Measurements from ENCODE around the gene RBM42.
"Not testable (repeated sequence)": the region's sequence is repeated elsewhere in the genome, so short reads cannot be mapped to it uniquely, and the experiment has no call there.

The RBM42 gene

DNA sequence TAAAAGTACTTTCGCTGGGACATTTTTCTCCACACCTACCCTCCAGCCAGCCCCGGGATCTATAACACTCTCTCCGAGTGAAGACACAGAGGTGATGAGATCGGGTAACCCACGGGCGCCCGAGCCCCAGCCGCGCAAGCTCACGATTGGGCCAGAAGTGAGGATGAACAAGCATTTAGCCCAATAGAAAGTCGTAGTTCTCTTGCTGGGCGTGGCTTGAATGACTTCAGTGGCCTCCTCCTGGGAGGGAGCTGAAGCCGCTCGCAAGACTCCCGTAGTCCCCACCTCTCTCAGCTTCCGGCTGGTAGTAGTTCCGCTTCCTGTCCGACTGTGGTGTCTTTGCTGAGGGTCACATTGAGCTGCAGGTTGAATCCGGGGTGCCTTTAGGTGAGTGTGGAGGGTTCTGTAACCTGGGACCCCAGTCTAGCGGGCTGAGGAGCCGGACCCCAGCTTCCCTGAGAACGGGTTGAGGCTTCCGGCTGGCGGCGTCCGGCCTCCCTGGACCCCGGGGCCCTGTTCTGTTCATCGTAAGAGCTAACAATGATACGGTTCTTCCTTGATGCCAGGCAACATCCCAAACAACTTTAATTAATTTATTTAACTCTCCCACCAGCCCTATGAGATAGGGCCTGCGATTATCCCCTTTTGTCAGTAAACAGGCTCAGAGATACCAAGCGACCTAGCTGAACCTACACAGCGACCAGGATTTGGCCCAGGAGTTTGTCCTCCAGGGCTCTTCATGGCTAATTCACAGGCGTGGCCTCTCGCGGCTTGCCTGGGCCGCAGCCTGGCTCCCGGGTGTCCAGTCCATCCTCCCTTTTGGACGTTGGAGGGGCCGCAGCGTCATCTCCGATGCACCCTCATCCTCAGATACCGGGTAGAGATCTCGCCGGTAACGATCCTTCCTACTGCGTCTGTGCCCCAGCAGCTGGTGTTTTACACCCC is 19.5 kb downstream of the RBM42 start, which contains the start of gene COX6B1:
Gene COX6B1 (plus strand): TSS at position 307 of the 945 bp plus-strand sequence. CDS start 2,921 bp downstream, outside the sequence.
- Histone ChIP-seq H3K27ac (ENCODE audit: poor library complexity, severe bottlenecking) (peak within 1 kb of the TSS; percentile 44), H3K36me3 (ENCODE audit: low read depth) (peaks cover 36% of the 10 kb centered on the region), H3K4me1 (ENCODE audit: insufficient read depth, poor library complexity, severe bottlenecking) (no peaks in the 10 kb centered on the region), H3K4me3 (ENCODE audit: severe bottlenecking) (peak within 1 kb of the TSS; percentile 69), H3K9me3 (ENCODE audit: severe bottlenecking) (no peaks in the 10 kb centered on the region), H3K27me3 (ENCODE audit: insufficient read depth, poor library complexity, severe bottlenecking) (no peaks in the 10 kb centered on the region)
- TF ChIP-seq CTCF (IDR thresholded peaks at IDR 0.05; ENCODE audit: poor library complexity, severe bottlenecking), result no peak
- ATAC-seq (ENCODE audit: low read depth), result peak; percentile 75
- DNase-seq (ENCODE audit: low spot score), result peak; percentile 93

DNA sequence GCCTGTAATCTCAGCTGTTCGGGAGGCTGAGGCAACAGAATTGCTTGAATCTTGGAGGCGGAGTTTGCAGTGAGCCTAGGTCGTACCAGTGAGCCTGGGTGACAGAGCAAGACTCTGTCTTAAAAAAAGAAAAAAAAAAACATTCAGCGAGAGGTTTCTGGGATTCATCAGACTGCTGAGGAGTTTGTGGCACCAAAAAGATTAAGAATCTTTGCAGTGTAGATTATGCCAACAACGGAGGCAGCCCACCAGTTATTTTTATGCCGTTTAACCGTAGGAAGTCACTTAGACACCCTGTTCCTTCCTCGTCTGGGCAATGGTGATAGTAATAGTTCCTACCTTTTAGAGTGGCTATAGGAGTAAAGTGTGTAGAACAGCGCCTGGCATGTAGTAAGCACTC is 21.7 kb downstream of the RBM42 start:
- Histone ChIP-seq H3K27ac (ENCODE audit: poor library complexity, severe bottlenecking) (no peak overlapping the region), H3K36me3 (ENCODE audit: low read depth) (peaks cover 51% of the 10 kb centered on the region), H3K9me3 (ENCODE audit: severe bottlenecking) (no peaks in the 10 kb centered on the region), H3K4me3 (ENCODE audit: severe bottlenecking) (no peak overlapping the region), H3K4me1 (ENCODE audit: insufficient read depth, poor library complexity, severe bottlenecking) (no peaks in the 10 kb centered on the region), H3K27me3 (ENCODE audit: insufficient read depth, poor library complexity, severe bottlenecking) (no peaks in the 10 kb centered on the region)
- no peak for TF ChIP-seq CTCF (IDR thresholded peaks at IDR 0.05; ENCODE audit: poor library complexity, severe bottlenecking)
- ATAC-seq (ENCODE audit: low read depth), result no peak
- no peak for DNase-seq (ENCODE audit: low spot score)

DNA sequence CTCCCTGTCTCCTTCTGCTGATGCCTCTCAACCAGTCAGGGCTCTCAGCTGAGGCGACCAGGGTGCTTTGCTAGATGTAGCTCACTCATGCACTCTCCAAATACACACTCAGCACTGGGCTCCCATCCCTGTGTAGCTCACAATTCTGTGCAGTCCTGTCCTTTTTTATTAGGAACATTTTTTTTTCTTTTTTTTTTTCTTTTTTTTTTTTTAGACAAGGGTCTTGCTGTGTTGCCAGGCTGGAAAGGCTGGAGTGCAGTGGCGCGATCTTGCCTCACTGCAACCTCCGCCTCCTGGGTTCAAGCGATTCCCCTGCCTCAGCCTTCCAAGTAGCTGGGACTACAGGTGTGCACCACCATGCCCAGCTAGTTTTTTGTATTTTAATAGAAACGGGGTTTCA is 26.0 kb downstream of the RBM42 start:
- H3K9me3 ChIP-seq (ENCODE audit: severe bottlenecking); H3K27ac ChIP-seq (ENCODE audit: poor library complexity, severe bottlenecking); DNase-seq (ENCODE audit: low spot score); H3K4me3 ChIP-seq (ENCODE audit: severe bottlenecking); H3K4me1 ChIP-seq (ENCODE audit: insufficient read depth, poor library complexity, severe bottlenecking); H3K27me3 ChIP-seq (ENCODE audit: insufficient read depth, poor library complexity, severe bottlenecking); ATAC-seq (ENCODE audit: low read depth): not testable (repeated sequence)
- peaks cover 84% of the 10 kb centered on the region for H3K36me3 ChIP-seq (ENCODE audit: low read depth)

- no peak for TF ChIP-seq CTCF (IDR thresholded peaks at IDR 0.05; ENCODE audit: poor library complexity, severe bottlenecking)
- Histone ChIP-seq H3K4me3 (ENCODE audit: severe bottlenecking) (no peak overlapping the region), H3K4me1 (ENCODE audit: insufficient read depth, poor library complexity, severe bottlenecking) (no peaks in the 10 kb centered on the region), H3K9me3 (ENCODE audit: severe bottlenecking) (no peaks in the 10 kb centered on the region), H3K36me3 (ENCODE audit: low read depth) (peaks cover 83% of the 10 kb centered on the region), H3K27ac (ENCODE audit: poor library complexity, severe bottlenecking) (no peak overlapping the region), H3K27me3 (ENCODE audit: insufficient read depth, poor library complexity, severe bottlenecking) (no peaks in the 10 kb centered on the region)
- DNase-seq (ENCODE audit: low spot score) (no peak), ATAC-seq (ENCODE audit: low read depth) (no peak)
These were observed 26.8 kb downstream of the RBM42 start for GRCh38 chr19:35655600-35655999.

GRCh38 chr19:35656700-35657099 is 27.9 kb downstream of the RBM42 start:
- H3K36me3 ChIP-seq (ENCODE audit: low read depth), result peaks cover 77% of the 10 kb centered on the region
- no peaks in the 10 kb centered on the region for H3K27me3 ChIP-seq (ENCODE audit: insufficient read depth, poor library complexity, severe bottlenecking)
- no peak for TF ChIP-seq CTCF (IDR thresholded peaks at IDR 0.05; ENCODE audit: poor library complexity, severe bottlenecking)
- no peaks in the 10 kb centered on the region for H3K4me1 ChIP-seq (ENCODE audit: insufficient read depth, poor library complexity, severe bottlenecking)
- DNase-seq (ENCODE audit: low spot score) (no peak), ATAC-seq (ENCODE audit: low read depth) (no peak)
- H3K9me3 ChIP-seq (ENCODE audit: severe bottlenecking), result no peaks in the 10 kb centered on the region
- H3K4me3 ChIP-seq (ENCODE audit: severe bottlenecking), result no peak overlapping the region
- H3K27ac ChIP-seq (ENCODE audit: poor library complexity, severe bottlenecking), result no peak overlapping the region

Measured in RWPE2 (cell line).